SK-N-SH (cell line): ENCODE results near the gene CCNF. TPM values are rescaled to one million over a fixed set of nuclear protein-coding genes. Genes with fewer than 3 reads are reported as not detected.

ENCODE experiments used
- CTCF ChIA-PET: fragments of 300-600, 350-600 bp; formaldehyde crosslinking; extraction: SDS; loops from one replicate; lab custom pipeline; 2021; lab: Yijun Ruan, JAX
- POLR2A ChIA-PET: fragments of 350-600 bp; sonication (Branson Sonifier 250); formaldehyde crosslinking; extraction: SDS; loops from one replicate; lab custom pipeline; 2020; ENCODE audit warnings: antibody characterized with exemption, inconsistent platforms; lab: Yijun Ruan, JAX
- DNase-seq: peaks from one replicate; pipeline ENCODE4 v3.0.0; 2012
- H2AFZ ChIP-seq: fragments of 200-600 bp; sonication (generic); 2 replicates; pipeline ENCODE4 v1.8.1; 2016; ENCODE audit warnings: antibody characterized with exemption, mild to moderate bottlenecking, low read depth
- H3F3A ChIP-seq: fragments of 200-600 bp; sonication (generic); replicated peaks from 2 replicates; pipeline ENCODE3; 2016; ENCODE audit warnings: antibody characterized with exemption, mild to moderate bottlenecking; ENCODE audit not compliant: insufficient read depth
- H3K27ac ChIP-seq, 2 experiments: fragments of 200-500 bp in 1 of 2; fragments of 200-600 bp in 1 of 2; sonication (Bioruptor generic) in 1 of 2; sonication (generic), shearing (Covaris generic) in 1 of 2; 2 replicates each; pipeline versions ENCODE4 v1.5.1 to v1.6.1; 2014 to 2016; ENCODE audit warnings: low read depth in 2 of 2, inconsistent platforms in 1 of 2, low read length in 1 of 2, mild to moderate bottlenecking in 1 of 2, mixed read lengths in 1 of 2
- H3K27me3 ChIP-seq: fragments of 200-600 bp; sonication (generic), shearing (Covaris generic); 2 replicates; pipeline ENCODE4 v1.6.1; 2016; ENCODE audit warnings: mixed run types; ENCODE audit not compliant: insufficient read depth
- H3K36me3 ChIP-seq, 2 experiments: fragments of 200-500 bp in 1 of 2; fragments of 200-600 bp in 1 of 2; sonication (Bioruptor generic) in 1 of 2; sonication (generic) in 1 of 2; replicated peaks in 1 of 2; 2 replicates each; pipeline versions ENCODE3 to v1.5.1; 2014 to 2016; ENCODE audit warnings: low read length in 1 of 2, mild to moderate bottlenecking in 1 of 2; ENCODE audit not compliant: insufficient read depth in 2 of 2, control insufficient read depth in 1 of 2
- H3K4me1 ChIP-seq, 2 experiments: fragments of 200-500 bp in 1 of 2; fragments of 200-600 bp in 1 of 2; sonication (Bioruptor generic) in 1 of 2; sonication (generic), shearing (Covaris generic) in 1 of 2; 2 replicates each; pipeline versions ENCODE4 v1.5.1 to v1.6.1; 2014 to 2016; ENCODE audit warnings: low read depth in 1 of 2, low read length in 1 of 2, mixed run types in 1 of 2; ENCODE audit not compliant: insufficient read depth in 2 of 2, control insufficient read depth in 1 of 2
- H3K4me2 ChIP-seq: fragments of 200-600 bp; sonication (generic), shearing (Covaris generic); 2 replicates; pipeline ENCODE4 v1.6.1; 2017; ENCODE audit warnings: mixed run types
- H3K4me3 ChIP-seq, 2 experiments: fragments of 200-500 bp in 1 of 2; fragments of 200-600 bp in 1 of 2; sonication (Bioruptor generic) in 1 of 2; sonication (generic), shearing (Covaris generic) in 1 of 2; 2 replicates each; pipeline versions ENCODE4 v1.5.1 to v1.8.1; 2014 to 2016; ENCODE audit warnings: low read depth in 2 of 2, inconsistent platforms in 1 of 2, low read length in 1 of 2, mild to moderate bottlenecking in 1 of 2, mixed read lengths in 1 of 2, moderate library complexity in 1 of 2
- H3K79me2 ChIP-seq: fragments of 200-600 bp; sonication (generic); 2 replicates; pipeline ENCODE4 v1.8.1; 2017; ENCODE audit warnings: mild to moderate bottlenecking; ENCODE audit not compliant: insufficient read depth
- H3K9ac ChIP-seq: fragments of 200-600 bp; sonication (generic); 2 replicates; pipeline ENCODE4 v1.6.1; 2017; ENCODE audit warnings: mixed run types
- H3K9me2 ChIP-seq: fragments of 200-600 bp; sonication (generic); 2 replicates; pipeline ENCODE4 v1.6.1; 2017; ENCODE audit warnings: mixed run types
- H3K9me3 ChIP-seq: fragments of 200-600 bp; sonication (generic); 2 replicates; pipeline ENCODE4 v1.6.1; 2017; ENCODE audit warnings: mixed run types, mild to moderate bottlenecking, moderate library complexity
- H4K20me1 ChIP-seq: fragments of 200-600 bp; sonication (generic); 2 replicates; pipeline ENCODE4 v1.6.1; 2017; ENCODE audit warnings: mild to moderate bottlenecking, mixed run types; ENCODE audit not compliant: insufficient read depth
- CHD2 ChIP-seq: fragments of 150-350 bp; IDR thresholded peaks from 2 replicates; pipeline ENCODE4 v1.6.1; 2018; ENCODE audit warnings: low read length; ENCODE audit not compliant: partially characterized antibody
- ELF1 ChIP-seq: IDR thresholded peaks from 2 replicates; pipeline ENCODE4 v1.4.0; 2012
- GABPA ChIP-seq: IDR thresholded peaks from 2 replicates; pipeline ENCODE4 v1.4.0; 2012; ENCODE audit warnings: low read depth, mild to moderate bottlenecking
- JUND ChIP-seq: IDR thresholded peaks from 2 replicates; pipeline ENCODE4 v1.4.0; 2012
- POLR2AphosphoS5 ChIP-seq: IDR thresholded peaks from 2 replicates; pipeline ENCODE4 v1.6.1; 2012; ENCODE audit warnings: low read depth, low read length
- RCOR1 ChIP-seq: fragments of 150-350 bp; IDR thresholded peaks from 2 replicates; pipeline ENCODE4 v1.6.1; 2017; ENCODE audit warnings: antibody characterized with exemption, low read length
- RFX5 ChIP-seq: IDR thresholded peaks from 2 replicates; pipeline ENCODE4 v1.6.1; 2012; ENCODE audit warnings: mild to moderate bottlenecking, improper control_type of control experiment, low read length
- RXRA ChIP-seq: IDR thresholded peaks from 2 replicates; pipeline ENCODE4 v1.4.0; 2012; ENCODE audit warnings: low read depth, mild to moderate bottlenecking, borderline replicate concordance
- TAF1 ChIP-seq: IDR thresholded peaks from 2 replicates; pipeline ENCODE4 v1.6.1; 2012; ENCODE audit warnings: low read depth, mild to moderate bottlenecking, low read length, moderate library complexity, borderline replicate concordance
- TEAD4 ChIP-seq: IDR thresholded peaks from 2 replicates; pipeline ENCODE4 v1.4.0; 2012; ENCODE audit warnings: mild to moderate bottlenecking, borderline replicate concordance; ENCODE audit not compliant: insufficient read depth
- WGBS: methylation state at CpG from one replicate; pipeline ENCODE4 v1.1.6; 2017; ENCODE audit warnings: low lambda C conversion rate; 5-methylcytosine and 5-hydroxymethylcytosine counted together
- polyA plus RNA-seq, 3 experiments: library from polyadenylated mRNA; depleted of rRNA; stranded (reverse); fragments of >200 nt; gene quantifications; 2 replicates each; pipeline ENCODE4 v1.2.3, GENCODE V29; 2012
- TF ChIP-seq, protein P1 (sequence below): fragments of 150-350 bp; IDR thresholded peaks from 2 replicates; pipeline ENCODE4 v1.6.1; 2016; ENCODE audit warnings: mild to moderate bottlenecking, low read depth, low read length
- TF ChIP-seq, protein P2 (sequence below): fragments of 200-600 bp; sonication (generic); IDR thresholded peaks from 2 replicates; pipeline ENCODE4 v1.6.1; 2017; ENCODE audit warnings: antibody characterized with exemption, mild to moderate bottlenecking, moderate library complexity
- TF ChIP-seq, protein P3 (sequence below): IDR thresholded peaks from 2 replicates; pipeline ENCODE4 v1.6.1; 2012; ENCODE audit warnings: mild to moderate bottlenecking, low read depth, low read length, moderate library complexity
- TF ChIP-seq, protein P4 (sequence below): IDR thresholded peaks from 2 replicates; pipeline ENCODE4 v1.4.0; 2012; ENCODE audit warnings: low read depth, borderline replicate concordance

The CCNF gene
- polyA plus RNA-seq, 1 of the 3 experiments (the other 2 are of a cell fraction): 4.6 TPM

DNA sequence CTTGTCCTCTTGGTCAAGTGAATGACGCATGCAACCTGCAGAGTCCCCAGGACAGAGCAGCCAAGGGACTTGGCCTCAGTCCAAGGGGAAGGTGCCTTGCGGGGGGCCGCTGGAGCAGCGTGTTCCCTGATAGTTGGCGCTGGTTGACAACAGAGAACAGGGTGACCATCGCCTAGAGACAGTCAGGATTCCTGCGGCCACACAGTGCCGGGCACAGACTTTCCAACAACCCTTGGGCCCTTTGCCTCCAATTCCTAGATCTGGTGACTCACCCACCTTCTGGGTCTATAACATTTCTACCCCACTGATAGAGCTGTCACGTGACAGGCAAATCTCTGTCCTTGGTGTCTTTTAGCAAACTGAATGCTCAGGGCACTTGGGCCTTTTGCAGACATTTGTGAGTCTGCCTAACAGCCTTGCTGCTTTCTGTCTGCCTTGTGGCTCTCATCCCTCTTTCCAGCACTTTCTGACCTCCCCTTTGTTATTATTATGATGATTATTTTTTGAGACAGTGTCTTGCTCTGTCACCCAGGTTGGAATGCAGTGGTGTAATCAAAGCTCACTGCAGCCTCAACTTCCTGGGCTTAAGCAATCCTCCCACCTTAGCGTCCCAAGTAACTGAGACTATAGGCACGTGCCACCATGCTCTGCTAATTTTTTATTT lies 18.8 kb downstream of the CCNF start (continued):
- TF ChIP-seq, protein P1, sequence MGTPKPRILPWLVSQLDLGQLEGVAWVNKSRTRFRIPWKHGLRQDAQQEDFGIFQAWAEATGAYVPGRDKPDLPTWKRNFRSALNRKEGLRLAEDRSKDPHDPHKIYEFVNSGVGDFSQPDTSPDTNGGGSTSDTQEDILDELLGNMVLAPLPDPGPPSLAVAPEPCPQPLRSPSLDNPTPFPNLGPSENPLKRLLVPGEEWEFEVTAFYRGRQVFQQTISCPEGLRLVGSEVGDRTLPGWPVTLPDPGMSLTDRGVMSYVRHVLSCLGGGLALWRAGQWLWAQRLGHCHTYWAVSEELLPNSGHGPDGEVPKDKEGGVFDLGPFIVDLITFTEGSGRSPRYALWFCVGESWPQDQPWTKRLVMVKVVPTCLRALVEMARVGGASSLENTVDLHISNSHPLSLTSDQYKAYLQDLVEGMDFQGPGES: no peak
- no peak for TF ChIP-seq RXRA
- no peak for TF ChIP-seq CHD2
- TF ChIP-seq POLR2AphosphoS5: no peak

DNA sequence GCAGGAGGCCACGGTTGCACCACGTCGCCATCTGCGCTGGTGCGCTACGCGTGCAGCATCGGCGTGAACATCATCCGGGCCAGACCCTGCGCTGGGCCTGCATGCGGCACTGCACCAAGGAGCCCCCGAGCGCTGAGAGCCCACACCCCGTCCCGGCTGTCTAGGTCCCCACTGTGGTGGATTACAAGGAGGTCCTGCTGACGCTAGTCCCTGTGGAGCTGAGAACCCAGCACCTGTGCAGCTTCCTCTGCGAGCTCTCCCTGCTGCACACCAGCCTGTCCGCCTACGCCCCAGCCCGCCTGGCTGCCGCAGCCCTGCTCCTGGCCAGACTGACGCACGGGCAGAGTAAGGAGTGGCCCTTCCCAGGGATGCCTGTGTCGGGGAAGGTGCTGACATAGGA lies 19.9 kb downstream of the CCNF start:
- no peak overlapping the region for H3K9ac ChIP-seq
- DNase-seq: no peak
- no peak overlapping the region for H3K4me3 ChIP-seq
- no peaks in the 10 kb centered on the region for H3K9me3 ChIP-seq
- CTCF ChIA-PET: interaction anchor here (1.2 kb wide), 1 partner anchor 109 kb away, joined by 3 read pairs; the partner anchor contains the start of gene ABCA3
- WGBS: 96% methylated on average over 24 of the region's 25 CpGs
- H3K4me2 ChIP-seq: no peak overlapping the region
- H3K27ac ChIP-seq: no peak overlapping the region
- H4K20me1 ChIP-seq: no peaks in the 10 kb centered on the region
- no peaks in the 10 kb centered on the region for H3K27me3 ChIP-seq
- no peaks in the 10 kb centered on the region for H3K9me2 ChIP-seq
- H2AFZ ChIP-seq: no peak overlapping the region
- POLR2A ChIA-PET: no interaction called here
- H3K4me1 ChIP-seq: no peaks in the 10 kb centered on the region
- TF ChIP-seq, protein P2, sequence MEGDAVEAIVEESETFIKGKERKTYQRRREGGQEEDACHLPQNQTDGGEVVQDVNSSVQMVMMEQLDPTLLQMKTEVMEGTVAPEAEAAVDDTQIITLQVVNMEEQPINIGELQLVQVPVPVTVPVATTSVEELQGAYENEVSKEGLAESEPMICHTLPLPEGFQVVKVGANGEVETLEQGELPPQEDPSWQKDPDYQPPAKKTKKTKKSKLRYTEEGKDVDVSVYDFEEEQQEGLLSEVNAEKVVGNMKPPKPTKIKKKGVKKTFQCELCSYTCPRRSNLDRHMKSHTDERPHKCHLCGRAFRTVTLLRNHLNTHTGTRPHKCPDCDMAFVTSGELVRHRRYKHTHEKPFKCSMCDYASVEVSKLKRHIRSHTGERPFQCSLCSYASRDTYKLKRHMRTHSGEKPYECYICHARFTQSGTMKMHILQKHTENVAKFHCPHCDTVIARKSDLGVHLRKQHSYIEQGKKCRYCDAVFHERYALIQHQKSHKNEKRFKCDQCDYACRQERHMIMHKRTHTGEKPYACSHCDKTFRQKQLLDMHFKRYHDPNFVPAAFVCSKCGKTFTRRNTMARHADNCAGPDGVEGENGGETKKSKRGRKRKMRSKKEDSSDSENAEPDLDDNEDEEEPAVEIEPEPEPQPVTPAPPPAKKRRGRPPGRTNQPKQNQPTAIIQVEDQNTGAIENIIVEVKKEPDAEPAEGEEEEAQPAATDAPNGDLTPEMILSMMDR: no peak
- no peak for TF ChIP-seq ELF1
- peaks cover 11 to 43% of the 10 kb centered on the region in 2 experiments for H3K36me3 ChIP-seq
- H3F3A ChIP-seq: peaks cover 8% of the 10 kb centered on the region
- peaks cover 12% of the 10 kb centered on the region; the same call in 1 of the 2 replicates for H3K79me2 ChIP-seq

DNA sequence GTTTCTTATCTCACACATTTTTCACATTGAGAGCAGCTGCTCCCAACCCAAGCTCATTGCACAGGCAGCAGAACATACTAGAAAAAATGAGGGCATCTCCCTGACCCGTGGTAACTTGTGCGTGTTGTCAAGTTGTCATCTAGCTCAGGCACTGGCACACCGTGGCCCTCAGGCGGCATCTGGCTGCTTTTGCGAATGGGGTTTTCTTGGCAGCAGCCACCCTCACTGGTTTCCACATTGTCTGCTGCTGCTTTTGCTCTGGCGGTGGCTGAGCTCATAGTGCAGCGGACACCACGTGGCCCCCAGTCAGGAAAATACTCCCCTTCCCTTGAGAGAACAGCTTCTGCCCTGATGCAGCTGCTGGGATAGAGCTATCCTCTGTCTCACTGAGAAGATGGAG lies 21.3 kb downstream of the CCNF start:
- no peak overlapping the region for H3K9ac ChIP-seq
- DNase-seq: no peak
- no peak overlapping the region for H3K27ac ChIP-seq
- CTCF ChIA-PET: interaction anchor here (0.6 to 1.5 kb wide), 4 partner anchors 51 to 182 kb away, joined by 3 to 9 read pairs (median 3); partner anchors contain the start of gene ABCA3
- peaks cover 11 to 39% of the 10 kb centered on the region in 2 experiments for H3K36me3 ChIP-seq
- H3K9me2 ChIP-seq: no peaks in the 10 kb centered on the region
- TF ChIP-seq, protein P2: no peak
- no peak for TF ChIP-seq GABPA
- no peak for TF ChIP-seq TAF1
- TF ChIP-seq TEAD4: no peak
- TF ChIP-seq, protein P3, sequence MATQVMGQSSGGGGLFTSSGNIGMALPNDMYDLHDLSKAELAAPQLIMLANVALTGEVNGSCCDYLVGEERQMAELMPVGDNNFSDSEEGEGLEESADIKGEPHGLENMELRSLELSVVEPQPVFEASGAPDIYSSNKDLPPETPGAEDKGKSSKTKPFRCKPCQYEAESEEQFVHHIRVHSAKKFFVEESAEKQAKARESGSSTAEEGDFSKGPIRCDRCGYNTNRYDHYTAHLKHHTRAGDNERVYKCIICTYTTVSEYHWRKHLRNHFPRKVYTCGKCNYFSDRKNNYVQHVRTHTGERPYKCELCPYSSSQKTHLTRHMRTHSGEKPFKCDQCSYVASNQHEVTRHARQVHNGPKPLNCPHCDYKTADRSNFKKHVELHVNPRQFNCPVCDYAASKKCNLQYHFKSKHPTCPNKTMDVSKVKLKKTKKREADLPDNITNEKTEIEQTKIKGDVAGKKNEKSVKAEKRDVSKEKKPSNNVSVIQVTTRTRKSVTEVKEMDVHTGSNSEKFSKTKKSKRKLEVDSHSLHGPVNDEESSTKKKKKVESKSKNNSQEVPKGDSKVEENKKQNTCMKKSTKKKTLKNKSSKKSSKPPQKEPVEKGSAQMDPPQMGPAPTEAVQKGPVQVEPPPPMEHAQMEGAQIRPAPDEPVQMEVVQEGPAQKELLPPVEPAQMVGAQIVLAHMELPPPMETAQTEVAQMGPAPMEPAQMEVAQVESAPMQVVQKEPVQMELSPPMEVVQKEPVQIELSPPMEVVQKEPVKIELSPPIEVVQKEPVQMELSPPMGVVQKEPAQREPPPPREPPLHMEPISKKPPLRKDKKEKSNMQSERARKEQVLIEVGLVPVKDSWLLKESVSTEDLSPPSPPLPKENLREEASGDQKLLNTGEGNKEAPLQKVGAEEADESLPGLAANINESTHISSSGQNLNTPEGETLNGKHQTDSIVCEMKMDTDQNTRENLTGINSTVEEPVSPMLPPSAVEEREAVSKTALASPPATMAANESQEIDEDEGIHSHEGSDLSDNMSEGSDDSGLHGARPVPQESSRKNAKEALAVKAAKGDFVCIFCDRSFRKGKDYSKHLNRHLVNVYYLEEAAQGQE: no peak
- no peak for TF ChIP-seq RCOR1
- no peak for TF ChIP-seq RFX5
- TF ChIP-seq, protein P4, sequence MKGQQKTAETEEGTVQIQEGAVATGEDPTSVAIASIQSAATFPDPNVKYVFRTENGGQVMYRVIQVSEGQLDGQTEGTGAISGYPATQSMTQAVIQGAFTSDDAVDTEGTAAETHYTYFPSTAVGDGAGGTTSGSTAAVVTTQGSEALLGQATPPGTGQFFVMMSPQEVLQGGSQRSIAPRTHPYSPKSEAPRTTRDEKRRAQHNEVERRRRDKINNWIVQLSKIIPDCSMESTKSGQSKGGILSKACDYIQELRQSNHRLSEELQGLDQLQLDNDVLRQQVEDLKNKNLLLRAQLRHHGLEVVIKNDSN: no peak
- no peak for TF ChIP-seq JUND
- WGBS: 89% methylated on average over 8 of the region's 8 CpGs
- H3F3A ChIP-seq: peaks cover 8% of the 10 kb centered on the region
- H3K4me3 ChIP-seq: no peak overlapping the region
- H3K9me3 ChIP-seq: no peaks in the 10 kb centered on the region
- no peaks in the 10 kb centered on the region for H3K27me3 ChIP-seq
- no peak overlapping the region for H3K4me2 ChIP-seq
- H2AFZ ChIP-seq: no peak overlapping the region
- H4K20me1 ChIP-seq: no peaks in the 10 kb centered on the region
- peaks cover 12% of the 10 kb centered on the region; the same call in 1 of the 2 replicates for H3K79me2 ChIP-seq
- H3K4me1 ChIP-seq: no peaks in the 10 kb centered on the region
- POLR2A ChIA-PET: no interaction called here
